Astrocyte (in vitro differentiated cells and primary cell): ENCODE data around the gene UBE2L3. TPM values are rescaled to one million over a fixed set of nuclear protein-coding genes. Genes with fewer than 3 reads are reported as not detected.
"Not testable (repeated sequence)": the region's sequence is repeated elsewhere in the genome, so short reads cannot be mapped to it uniquely, and the experiment has no call there.

Experiments used
- DNase-seq: peaks from one replicate; pipeline ENCODE4 v3.0.0-alpha.2; 2010; ENCODE audit warnings: low read depth
- FAIRE-seq: peaks from 2 replicates; lab custom pipeline; 2011; peaks lifted over from hg19 to GRCh38; lab: Jason Lieb, UNC
- H2AFZ ChIP-seq: 2 replicates; pipeline ENCODE4 v1.6.0; 2012; ENCODE audit warnings: low read depth, low read length, inconsistent platforms
- H3K27ac ChIP-seq: 2 replicates; pipeline ENCODE4 v1.5.1; 2011; ENCODE audit warnings: low read depth, low read length, inconsistent platforms
- H3K27me3 ChIP-seq: 2 replicates; pipeline ENCODE4 v1.6.0; 2011; ENCODE audit warnings: low read length, inconsistent platforms; ENCODE audit not compliant: insufficient read depth
- H3K36me3 ChIP-seq: 2 replicates; pipeline ENCODE4 v1.5.1; 2011; ENCODE audit warnings: low read length, inconsistent platforms; ENCODE audit not compliant: insufficient read depth
- H3K4me1 ChIP-seq: 2 replicates; pipeline ENCODE4 v1.5.1; 2011; ENCODE audit warnings: low read length, inconsistent platforms; ENCODE audit not compliant: insufficient read depth
- H3K4me2 ChIP-seq: 2 replicates; pipeline ENCODE4 v1.6.0; 2012; ENCODE audit warnings: low read length, inconsistent platforms
- H3K4me3 ChIP-seq: 2 replicates; pipeline ENCODE4 v1.5.1; 2011; ENCODE audit warnings: low read depth, mild to moderate bottlenecking, low read length, inconsistent platforms; ENCODE audit not compliant: insufficient read depth
- H3K79me2 ChIP-seq: 2 replicates; pipeline ENCODE4 v1.6.0; 2012; ENCODE audit warnings: mild to moderate bottlenecking, low read length, inconsistent platforms; ENCODE audit not compliant: insufficient read depth
- H3K9ac ChIP-seq: 2 replicates; pipeline ENCODE4 v1.6.0; 2012; ENCODE audit warnings: mild to moderate bottlenecking, low read length, inconsistent platforms
- H3K9me3 ChIP-seq: 2 replicates; pipeline ENCODE4 v1.5.1; 2012; ENCODE audit warnings: low read depth, mild to moderate bottlenecking, low read length, inconsistent platforms; ENCODE audit not compliant: insufficient read depth
- H4K20me1 ChIP-seq: 2 replicates; pipeline ENCODE4 v1.6.0; 2012; ENCODE audit warnings: low read length, inconsistent platforms; ENCODE audit not compliant: insufficient read depth
- H3K27ac Mint-ChIP-seq: one replicate; pipeline ENCODE4 v1.8.0; 2021; ENCODE audit warnings: mild to moderate bottlenecking, mixed read lengths; ENCODE audit not compliant: unreplicated experiment
- H3K27me3 Mint-ChIP-seq: one replicate; pipeline ENCODE4 v1.8.0; 2021; ENCODE audit warnings: low read depth, mixed read lengths; ENCODE audit not compliant: unreplicated experiment
- H3K36me3 Mint-ChIP-seq: one replicate; pipeline ENCODE4 v1.8.0; 2021; ENCODE audit warnings: low read depth, mixed read lengths; ENCODE audit not compliant: unreplicated experiment
- H3K4me1 Mint-ChIP-seq: one replicate; pipeline ENCODE4 v1.8.0; 2021; ENCODE audit warnings: low read depth, mixed read lengths; ENCODE audit not compliant: unreplicated experiment
- H3K4me3 Mint-ChIP-seq: one replicate; pipeline ENCODE4 v1.8.0; 2021; ENCODE audit warnings: mild to moderate bottlenecking, moderate library complexity, mixed read lengths; ENCODE audit not compliant: unreplicated experiment
- H3K9me3 Mint-ChIP-seq: one replicate; pipeline ENCODE4 v1.8.0; 2021; ENCODE audit warnings: mild to moderate bottlenecking, mixed read lengths; ENCODE audit not compliant: unreplicated experiment
- CTCF ChIP-seq: IDR thresholded peaks from 2 replicates; pipeline ENCODE4 v1.5.1; 2011; ENCODE audit warnings: low read depth, mild to moderate bottlenecking, inconsistent platforms, low read length, moderate library complexity; ENCODE audit not compliant: insufficient read depth
- EZH2 ChIP-seq: IDR thresholded peaks from 2 replicates; pipeline ENCODE4 v1.6.1; 2012; ENCODE audit warnings: mild to moderate bottlenecking, low read length, inconsistent platforms; ENCODE audit not compliant: insufficient read depth
- total RNA-seq: library from RNA; stranded (reverse); gene quantifications from 2 replicates; pipeline ENCODE4 v1.2.1, GENCODE V29; 2021

The UBE2L3 gene
- total RNA-seq, 1 donor from 2014 or later: 62.8 TPM

DNA sequence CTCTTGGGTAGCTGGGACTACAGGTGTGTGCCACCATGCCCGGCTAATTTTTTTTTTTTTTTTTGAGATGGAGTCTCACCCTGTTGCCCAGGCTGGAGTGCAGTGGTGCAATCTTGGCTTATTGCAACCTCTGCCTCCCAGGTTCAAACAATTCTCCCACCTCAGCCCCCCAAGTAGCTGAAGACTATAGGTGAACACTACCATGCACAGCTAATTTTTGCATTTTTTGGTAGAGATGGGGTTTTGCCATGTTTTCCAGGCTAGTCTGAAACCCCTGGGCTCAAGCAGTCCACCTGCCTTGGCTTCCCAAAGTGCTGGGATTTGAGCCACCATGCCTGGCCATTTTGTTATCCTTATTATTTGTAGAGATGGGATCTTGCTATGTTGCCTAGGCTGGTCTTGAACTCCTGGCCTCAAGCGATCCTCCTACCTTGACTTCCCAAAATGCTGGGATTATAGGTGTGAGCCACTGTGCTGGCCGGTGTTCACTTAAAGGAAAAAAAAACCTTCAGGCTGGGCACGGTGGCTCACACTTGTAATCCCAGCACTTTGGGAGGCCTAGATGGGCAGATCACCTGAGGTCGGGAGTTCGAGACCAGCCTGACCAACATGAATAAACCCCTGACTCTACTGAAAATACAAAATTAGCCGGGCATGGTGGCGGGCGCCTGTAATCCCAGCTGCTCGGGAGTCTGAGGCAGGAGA is 13.6 kb downstream of the UBE2L3 start:
- H3K27ac ChIP-seq, DNase-seq: not testable (repeated sequence)
- H4K20me1 ChIP-seq: peaks cover 97% of the 10 kb centered on the region

DNA sequence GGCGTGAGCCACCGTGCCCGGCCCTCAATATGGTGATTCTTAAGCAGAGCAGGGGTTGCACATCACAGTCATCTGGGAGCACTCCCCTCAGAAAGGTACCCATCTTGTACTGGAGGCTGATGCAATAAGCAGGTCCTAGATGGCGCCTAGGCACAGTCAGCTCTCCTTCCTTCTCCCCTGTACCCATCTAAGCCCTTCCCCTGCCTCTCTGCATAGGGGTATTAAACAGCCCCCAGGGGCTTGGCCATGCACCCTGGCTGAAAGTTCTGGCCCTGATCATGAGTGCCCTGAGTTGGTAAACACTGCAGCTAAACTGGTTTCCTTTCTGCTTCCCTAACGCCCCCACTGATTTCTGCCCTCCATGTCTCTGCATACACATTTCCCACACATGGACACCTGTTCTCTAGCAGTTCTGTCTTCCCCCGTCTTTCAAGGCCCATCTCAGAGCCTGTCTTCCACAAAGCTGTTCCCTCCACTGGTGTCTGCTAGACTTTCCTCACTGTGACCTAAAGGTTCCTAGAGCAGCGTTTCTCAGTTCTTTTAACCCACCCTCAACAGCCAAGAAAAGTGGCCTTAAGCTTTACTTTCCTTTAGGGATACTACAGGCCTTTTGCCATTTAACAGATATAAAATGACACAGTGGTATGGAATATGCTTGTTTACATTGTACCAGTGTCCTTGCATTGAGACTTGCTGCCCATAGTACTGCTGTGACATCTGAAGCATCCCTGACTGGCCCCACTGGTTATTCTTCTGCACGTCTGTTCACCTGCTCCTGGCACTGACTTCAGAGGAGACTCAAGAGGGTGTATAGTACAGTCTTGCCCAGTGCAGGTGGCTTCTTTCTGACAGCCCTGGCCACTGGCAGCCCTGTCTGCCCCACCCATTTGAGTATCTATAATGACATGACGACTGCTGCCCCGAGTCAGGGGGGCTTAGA is 15.6 kb downstream of the UBE2L3 start:
- Mint-ChIP-seq H3K4me1 (peaks cover 22% of the 10 kb centered on the region), H3K27ac (peak overlapping the region; percentile 34), H3K9me3 (no peaks in the 10 kb centered on the region), H3K27me3 (no peaks in the 10 kb centered on the region), H3K36me3 (peaks cover 12% of the 10 kb centered on the region), H3K4me3 (no peak overlapping the region)
- Histone ChIP-seq H3K4me2 (no peak overlapping the region), H3K36me3 (no peaks in the 10 kb centered on the region), H3K4me3 (no peak overlapping the region), H3K79me2 (peaks cover 98% of the 10 kb centered on the region), H3K9me3 (no peaks in the 10 kb centered on the region), H3K9ac (no peak overlapping the region), H2AFZ (no peak overlapping the region), H3K27ac (no peak overlapping the region), H3K27me3 (no peaks in the 10 kb centered on the region), H3K4me1 (peaks cover 3% of the 10 kb centered on the region), H4K20me1 (peaks cover 97% of the 10 kb centered on the region)
- DNase-seq (no peak), FAIRE-seq (no peak)
- no peak for TF ChIP-seq CTCF
- no peak for TF ChIP-seq EZH2

More for the DNA sequence above, 13.6 kb downstream of the UBE2L3 start:
- not testable (repeated sequence) for H3K9me3 ChIP-seq, FAIRE-seq, H3K27ac Mint-ChIP-seq, H3K27me3 Mint-ChIP-seq, H3K9ac ChIP-seq, H2AFZ ChIP-seq, H3K9me3 Mint-ChIP-seq, H3K4me3 Mint-ChIP-seq, H3K4me3 ChIP-seq, H3K4me2 ChIP-seq, H3K36me3 ChIP-seq, H3K27me3 ChIP-seq, H3K4me1 ChIP-seq
- Mint-ChIP-seq H3K36me3 (peaks cover 11% of the 10 kb centered on the region), H3K4me1 (peaks cover 19% of the 10 kb centered on the region)
- H3K79me2 ChIP-seq: peaks cover 98% of the 10 kb centered on the region

DNA sequence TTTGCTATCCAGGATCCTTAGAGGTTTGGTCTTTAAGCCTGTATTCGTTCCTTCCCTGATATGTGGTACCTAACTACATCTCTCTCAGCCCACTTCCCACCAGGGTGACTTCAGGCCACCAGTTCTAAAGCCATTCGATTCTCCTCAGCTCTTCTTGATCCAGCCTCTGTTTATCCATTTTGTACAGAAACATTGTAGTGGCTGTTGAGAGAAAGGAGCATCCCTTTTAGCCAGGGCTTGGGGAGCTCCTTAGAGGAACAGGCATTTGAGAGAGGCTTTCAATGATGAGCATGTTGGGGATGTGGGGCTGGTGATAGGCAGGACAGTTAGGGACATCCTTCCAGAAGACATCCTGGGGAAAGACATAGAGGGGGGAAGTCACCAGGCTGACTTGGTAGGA is 17.9 kb downstream of the UBE2L3 start:
- peaks cover 98% of the 10 kb centered on the region for H3K79me2 ChIP-seq
- DNase-seq (no peak), FAIRE-seq (no peak)
- Mint-ChIP-seq H3K27me3 (no peaks in the 10 kb centered on the region), H3K27ac (peak overlapping the region; percentile 91), H3K9me3 (no peaks in the 10 kb centered on the region), H3K4me3 (no peak overlapping the region), H3K4me1 (peaks cover 28% of the 10 kb centered on the region), H3K36me3 (peaks cover 11% of the 10 kb centered on the region)
- no peak overlapping the region for H3K4me3 ChIP-seq
- H3K9ac ChIP-seq: no peak overlapping the region
- H3K36me3 ChIP-seq: no peaks in the 10 kb centered on the region
- TF ChIP-seq CTCF: no peak
- TF ChIP-seq EZH2: no peak
- H3K9me3 ChIP-seq: no peaks in the 10 kb centered on the region
- H3K27me3 ChIP-seq: no peaks in the 10 kb centered on the region
- H3K27ac ChIP-seq: no peak overlapping the region
- no peak overlapping the region for H3K4me2 ChIP-seq
- H2AFZ ChIP-seq: no peak overlapping the region
- H4K20me1 ChIP-seq: peaks cover 95% of the 10 kb centered on the region
- peaks cover 4% of the 10 kb centered on the region for H3K4me1 ChIP-seq
